KG1 (cell line): ENCODE results near the gene ANXA6.

Experiments
- DNase-seq: peaks from one replicate; lab custom pipeline; 2025; lab: John Stamatoyannopoulos, UW

ANXA6 gene

GRCh38 chr5:151080613-151081430 is 76.8 kb downstream of the ANXA6 start, which contains the start of gene TNIP1:
TNIP1 (minus strand) TSS chr5:151081034; CDS start chr5:151065095, 15,939 bp downstream.
- DNase-seq: peak; percentile 34

GRCh38 chr5:151079838-151080612 is 77.6 kb downstream of the ANXA6 start:
- no peak for DNase-seq

DNA sequence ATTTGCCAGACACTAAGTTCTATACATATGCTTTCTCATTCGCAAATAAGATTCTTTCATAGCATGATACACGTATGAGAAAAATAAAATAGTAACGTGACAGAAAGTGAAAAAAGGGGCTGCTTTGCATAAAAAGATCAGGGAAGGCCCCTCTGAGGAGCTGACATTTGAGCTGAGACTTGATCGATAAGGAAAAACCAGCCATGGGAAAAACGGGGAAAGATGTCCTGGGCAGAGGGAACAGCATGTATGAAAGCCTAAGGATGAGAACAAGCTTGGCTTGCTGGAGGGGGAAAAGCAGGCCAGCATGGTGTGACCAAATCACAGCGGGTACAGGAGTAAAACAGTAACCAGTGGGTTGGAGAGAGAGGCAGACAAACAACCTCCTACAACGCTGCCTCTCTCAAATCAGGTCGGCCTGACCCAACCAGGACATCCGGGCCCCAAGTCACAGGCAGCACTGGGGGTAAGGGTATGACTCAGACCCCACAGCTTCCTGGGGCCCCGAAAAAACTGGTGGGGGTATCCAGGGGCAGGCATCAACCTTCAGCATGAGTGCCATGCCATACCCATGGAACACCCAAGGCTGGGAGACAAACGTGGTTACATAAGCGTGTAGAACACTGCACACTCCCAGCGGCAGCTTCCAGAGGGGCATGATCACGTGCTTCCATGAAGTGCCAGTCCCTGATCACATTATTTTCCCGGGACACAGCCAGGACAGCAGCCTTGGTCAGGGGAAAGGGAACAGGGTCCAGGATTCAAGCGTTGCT is 78.9 kb downstream of the ANXA6 start:
- no peak for DNase-seq

- DNase-seq: no peak
These were observed 79.6 kb downstream of the ANXA6 start for GRCh38 chr5:151077967-151078366.

GRCh38 chr5:151077419-151077818 is 80.2 kb downstream of the ANXA6 start:
- no peak for DNase-seq

DNA sequence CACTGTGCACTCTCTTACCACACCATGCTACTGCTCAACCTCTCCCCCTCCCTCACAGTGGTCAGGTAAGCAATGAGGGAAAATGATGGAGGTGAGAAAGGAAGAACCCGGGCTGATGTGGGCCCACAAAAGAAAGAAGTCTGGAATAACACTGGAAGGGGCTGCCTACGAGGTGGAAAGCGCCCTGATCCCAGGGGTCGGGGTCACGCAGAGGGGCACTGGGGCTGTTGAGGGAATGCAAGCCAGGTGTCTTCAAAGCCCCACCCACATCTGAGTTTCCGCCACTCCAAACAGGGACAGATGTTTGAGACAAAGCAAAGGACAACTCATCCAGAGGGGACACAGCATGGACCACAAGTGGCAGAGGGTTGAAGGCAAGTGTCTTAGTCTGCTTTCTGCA is 81.0 kb downstream of the ANXA6 start:
- no peak for DNase-seq

DNA sequence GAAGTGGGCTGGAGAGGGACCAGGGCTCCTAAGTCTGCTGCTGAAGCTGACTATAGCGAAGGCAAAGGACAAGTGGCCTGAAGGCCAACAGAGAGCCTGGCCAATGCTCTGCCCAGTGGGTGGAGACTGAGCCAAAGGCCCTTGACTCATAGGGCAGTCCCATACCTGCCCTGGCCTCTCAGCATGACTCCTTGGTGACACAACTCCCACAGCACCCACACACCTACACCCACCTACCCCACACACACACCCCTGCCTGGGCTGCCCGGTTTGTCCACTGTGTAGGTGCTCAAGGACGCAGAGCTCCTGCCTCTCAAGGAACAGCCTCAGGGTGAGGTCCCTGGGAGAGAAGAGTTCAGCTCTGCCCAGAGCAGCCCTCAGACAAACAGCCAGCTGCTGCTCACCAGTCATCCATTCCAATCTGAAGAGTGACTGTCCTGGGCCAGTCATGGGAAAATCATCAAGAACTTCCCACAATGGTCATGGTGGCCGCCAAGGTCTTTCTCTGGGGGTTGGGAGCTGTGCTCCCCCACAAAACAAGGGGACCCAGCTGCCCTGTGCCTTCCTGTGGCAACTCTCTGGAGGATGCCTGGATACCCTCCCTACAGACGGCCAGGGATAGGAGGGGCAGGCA is 81.8 kb downstream of the ANXA6 start:
- DNase-seq: no peak

GRCh38 chr5:151074557-151074956 is 83.0 kb downstream of the ANXA6 start:
- DNase-seq: no peak

GRCh38 chr5:151073280-151073679 is 84.3 kb downstream of the ANXA6 start:
- no peak for DNase-seq

DNA sequence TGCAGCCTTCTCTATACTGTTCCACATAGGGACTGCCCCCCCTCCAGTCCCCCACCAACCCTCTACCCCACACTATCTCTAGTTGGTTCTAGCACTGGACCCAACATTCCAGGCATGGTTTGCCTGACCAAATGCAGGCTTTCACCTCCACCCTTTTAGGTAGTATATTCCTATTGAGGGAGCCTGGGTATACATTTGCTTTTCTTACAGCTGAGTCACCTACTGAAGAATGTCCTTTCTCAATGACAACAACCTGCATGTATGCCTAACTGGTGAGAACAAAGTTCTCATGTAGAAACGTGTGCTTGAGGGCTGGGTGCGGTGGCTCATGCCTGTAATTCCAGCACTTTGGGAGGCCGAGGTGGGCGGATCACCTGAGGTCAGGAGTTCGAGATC is 85.0 kb downstream of the ANXA6 start:
- no peak for DNase-seq

DNA sequence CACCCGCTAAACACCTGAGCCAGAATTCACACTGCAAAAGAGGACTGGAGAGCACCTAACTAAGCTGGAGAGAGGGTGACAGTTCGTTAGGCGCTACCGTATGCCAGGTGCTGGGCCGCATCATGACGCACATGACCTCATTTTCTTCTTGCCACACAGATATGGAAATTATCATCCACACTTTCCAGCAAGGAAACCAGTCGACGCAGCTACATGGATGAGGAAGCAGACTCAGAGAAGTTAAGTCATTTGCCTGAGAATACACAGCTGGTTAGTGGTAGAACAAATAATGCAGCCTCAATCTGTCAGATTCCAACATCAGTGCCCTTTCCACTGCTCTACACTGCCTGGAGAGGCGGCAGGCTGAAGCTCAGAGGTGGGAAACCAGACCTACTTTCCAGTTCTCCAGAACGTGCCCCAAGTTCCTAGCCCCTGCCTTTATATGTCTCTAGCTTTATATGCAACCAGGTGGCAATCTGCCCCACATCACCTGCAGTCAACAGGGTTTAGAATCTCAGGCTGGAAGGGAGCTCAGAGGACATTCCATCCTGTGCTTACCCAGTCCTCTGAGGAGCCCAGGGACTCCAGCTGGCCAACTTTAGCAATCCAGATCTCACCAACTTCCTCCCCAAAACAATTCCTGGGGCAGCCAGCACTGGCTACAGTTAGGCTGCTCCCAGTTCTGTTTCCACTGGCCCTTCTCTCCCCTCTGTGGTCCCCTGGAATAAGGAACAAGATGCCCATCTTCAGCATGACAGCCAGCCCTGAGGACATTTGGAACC is 85.5 kb downstream of the ANXA6 start:
- no peak for DNase-seq

- no peak for DNase-seq
These were observed 86.6 kb downstream of the ANXA6 start for GRCh38 chr5:151071021-151071420.

GRCh38 chr5:151070449-151070848 is 87.1 kb downstream of the ANXA6 start:
- DNase-seq: no peak

DNA sequence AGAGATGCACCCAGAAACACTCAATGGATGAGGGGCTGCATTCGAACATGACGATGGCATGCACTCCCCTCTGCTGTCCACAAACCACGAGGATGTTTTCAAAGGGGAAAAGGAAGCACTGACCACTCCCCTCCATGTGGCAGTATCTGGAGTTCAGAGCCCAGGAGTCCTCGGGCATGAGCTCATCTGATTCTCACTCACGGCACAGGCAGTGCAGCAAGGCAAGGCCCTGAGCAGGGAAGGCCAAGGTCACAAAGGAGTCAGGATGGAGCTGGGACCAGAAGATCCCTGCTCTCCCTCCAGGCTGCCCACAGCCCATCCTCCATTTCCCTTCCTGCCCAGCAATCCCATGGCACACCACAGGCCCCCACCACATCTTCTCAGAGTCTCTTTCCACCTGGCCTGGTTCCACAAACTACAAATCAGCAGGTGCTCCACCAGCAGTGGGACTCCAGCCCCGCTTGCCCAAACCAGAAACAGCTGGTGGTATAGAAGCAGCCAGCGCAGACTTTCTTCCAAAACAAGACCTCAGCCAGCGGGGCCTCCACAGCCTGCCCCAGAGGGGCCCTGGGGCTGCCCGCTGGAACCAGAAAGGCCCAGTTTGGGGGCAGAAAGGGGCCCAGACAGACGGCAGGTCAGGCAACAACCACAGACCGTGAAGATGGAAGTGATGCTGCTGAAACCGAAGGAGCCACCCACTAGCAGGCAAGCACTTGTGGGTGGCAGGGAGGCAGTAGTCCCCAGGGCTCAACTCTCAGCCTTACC is 89.0 kb downstream of the ANXA6 start:
- no peak for DNase-seq

DNA sequence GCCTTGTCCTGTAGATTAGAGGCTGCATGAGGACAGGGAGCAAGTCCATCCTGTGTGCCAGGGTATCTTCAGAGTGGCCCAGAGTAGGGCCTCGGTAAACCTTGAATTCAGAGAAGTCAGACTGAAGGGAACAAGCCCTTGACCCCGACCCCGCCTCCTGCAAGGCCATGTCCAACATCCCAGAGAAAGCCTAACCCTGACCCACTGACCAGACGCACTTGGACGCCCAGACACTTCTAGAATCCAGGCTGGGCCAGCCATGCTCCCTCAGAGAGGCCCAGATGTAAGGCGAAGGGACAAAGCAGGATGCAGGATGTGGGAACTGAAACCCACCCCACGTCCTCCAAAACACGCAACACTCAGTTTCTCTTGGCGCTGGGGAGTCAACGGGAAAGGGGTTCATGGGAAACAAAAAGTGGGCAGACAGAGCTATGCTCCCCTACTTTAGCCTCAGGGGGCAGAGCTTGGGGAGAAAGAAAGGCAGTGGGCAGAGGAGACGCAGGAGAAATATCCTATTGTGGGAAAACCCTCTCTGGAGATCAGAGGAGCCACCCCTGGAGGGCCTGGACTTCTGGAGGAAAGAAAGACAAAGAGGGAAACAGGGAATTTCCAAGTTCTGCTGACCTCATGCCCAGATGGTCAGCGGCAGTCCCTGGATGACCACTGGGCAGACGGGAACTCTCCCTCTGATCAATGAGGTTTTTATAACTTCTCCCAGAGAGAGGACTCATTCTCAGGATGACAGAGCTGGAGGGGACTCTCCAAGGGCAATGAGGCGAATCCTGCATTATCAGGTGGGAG is 89.7 kb downstream of the ANXA6 start:
- no peak for DNase-seq

DNA sequence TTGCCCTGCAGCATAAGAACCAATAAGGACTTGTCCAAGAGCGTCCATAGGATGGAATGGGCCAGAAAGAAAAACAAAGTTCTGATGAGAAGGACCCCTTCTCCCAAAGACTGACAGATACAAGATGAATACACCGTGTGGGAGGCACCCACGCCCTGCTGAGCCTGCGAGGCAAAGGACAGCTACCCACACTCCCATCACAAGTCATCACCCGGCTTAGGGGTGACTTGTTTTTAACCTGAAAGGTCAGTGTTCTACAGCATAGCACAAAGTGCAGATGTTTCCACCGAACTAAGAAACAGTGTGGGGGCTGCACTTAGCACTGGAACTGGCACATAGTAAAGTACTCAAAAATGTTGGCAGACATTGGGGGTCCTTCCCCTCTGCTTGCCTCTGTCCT is 90.7 kb downstream of the ANXA6 start:
- no peak for DNase-seq

DNA sequence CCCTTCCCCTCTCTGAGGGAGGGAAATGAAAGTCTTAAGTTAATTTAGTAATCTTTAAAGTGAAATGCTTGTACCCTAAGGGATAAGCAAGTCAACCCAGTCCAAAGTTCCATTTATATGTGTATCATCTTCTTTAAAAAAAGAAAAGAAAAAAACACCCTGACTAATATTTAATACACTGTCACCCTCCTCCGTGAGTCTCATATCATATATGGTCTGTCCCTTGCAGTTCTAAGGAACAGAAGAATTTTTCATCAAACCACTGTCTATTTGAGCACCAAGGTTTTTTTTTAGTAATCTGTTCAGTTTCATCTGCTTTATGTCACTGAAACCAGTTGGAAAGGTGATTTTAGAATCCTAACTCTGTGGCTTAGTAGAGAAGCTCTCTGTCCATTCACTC is 92.0 kb downstream of the ANXA6 start:
- no peak for DNase-seq

DNA sequence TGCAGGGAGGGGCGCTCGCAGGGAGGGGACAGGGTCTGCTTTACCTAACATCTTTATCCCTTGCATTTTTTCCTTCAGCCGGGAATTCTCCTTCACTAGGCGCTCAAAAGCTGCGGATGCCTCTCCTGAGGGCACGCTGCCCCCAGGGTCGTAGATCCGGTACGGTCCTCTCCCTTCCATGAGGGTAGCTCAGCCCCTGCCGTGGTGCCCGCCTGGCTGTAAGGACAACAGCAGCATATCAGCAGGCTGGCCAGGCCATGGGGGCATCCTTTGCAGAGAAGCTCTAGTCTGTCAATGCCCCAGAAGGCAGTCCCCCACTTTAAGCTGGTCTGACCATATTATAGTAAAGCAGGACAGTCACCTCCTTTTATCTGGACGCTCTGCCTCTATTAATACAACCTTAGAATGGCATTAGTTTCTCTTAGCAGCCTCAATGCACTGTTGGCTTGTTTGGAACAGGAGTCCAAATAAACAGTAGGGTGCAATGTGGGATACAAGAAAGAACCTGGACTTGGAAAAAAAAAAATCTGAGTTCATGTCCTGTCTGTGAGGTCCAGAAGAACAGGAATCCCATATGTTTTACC is 92.6 kb downstream of the ANXA6 start:
- no peak for DNase-seq
